Measurements from ENCODE around the gene DLEC1. TPM values are rescaled to one million over a fixed set of nuclear protein-coding genes. Genes with fewer than 3 reads are reported as not detected.

The DLEC1 gene
- total and polyA plus RNA-seq, 2 of the 4 experiments (the other 2 are of a cell fraction) = 0.03 TPM; not detected in 1

GRCh38 chr3:38046821-38047220 lies 7.8 kb downstream of the DLEC1 start:
- H2AFZ ChIP-seq (replicated peaks; ENCODE audit: low read length, poor library complexity) = no peak overlapping the region
- H3K9me1 ChIP-seq (ENCODE audit: insufficient read depth, low read length) = no peaks in the 10 kb centered on the region
- ATAC-seq (ENCODE audit: low read depth) (no peak), DNase-seq (no peak)
- H4K8ac ChIP-seq (ENCODE audit: low read depth in 2 of 2, low read length in 2 of 2) = no peak overlapping the region
- H3K18ac ChIP-seq (ENCODE audit: low read depth, low read length) = no peak overlapping the region
- H3K9me3 ChIP-seq (ENCODE audit: control insufficient read depth, insufficient read depth, low read length) = no peaks in the 10 kb centered on the region
- no peak overlapping the region for H3K14ac ChIP-seq (replicated peaks; ENCODE audit: low read depth, low read length)
- no peaks in the 10 kb centered on the region for H4K20me1 ChIP-seq (ENCODE audit: insufficient read depth, low read length)
- H3K36me3 ChIP-seq (ENCODE audit: control insufficient read depth, insufficient read depth, low read length) = no peaks in the 10 kb centered on the region
- no peak overlapping the region for H3K23ac ChIP-seq (ENCODE audit: low read depth, low read length)
- no peak overlapping the region for H2BK20ac ChIP-seq (ENCODE audit: low read depth, low read length)
- no CpG with 5 or more reads among the region's 2 CpGs for WGBS, 2 experiments (ENCODE audit: extremely low coverage in 2 of 2, insufficient read length in 1 of 2)
- peaks cover 13% of the 10 kb centered on the region for H3K27me3 ChIP-seq (ENCODE audit: control insufficient read depth, insufficient read depth, low read length)
- no peak overlapping the region for H2BK15ac ChIP-seq (ENCODE audit: low read depth, low read length)
- TF ChIP-seq RAD21 (IDR thresholded peaks at IDR 0.05; ENCODE audit: low read length) (no peak), RCOR1 (IDR thresholded peaks at IDR 0.05; ENCODE audit: insufficient replicate concordance, low read length) (no peak), FOS (IDR thresholded peaks at IDR 0.05; ENCODE audit: low read depth, low read length) (no peak), SMC3 (IDR thresholded peaks at IDR 0.05; ENCODE audit: low read depth, low read length) (no peak), ELK1 (IDR thresholded peaks at IDR 0.05; ENCODE audit: borderline replicate concordance, low read depth, low read length) (no peak), CEBPB (IDR thresholded peaks at IDR 0.05; ENCODE audit: low read depth, low read length) (no peak), NFE2L2 (IDR thresholded peaks at IDR 0.05; ENCODE audit: low read depth, low read length) (no peak), MXI1 (IDR thresholded peaks at IDR 0.05; ENCODE audit: borderline replicate concordance, low read depth, low read length) (no peak), POLR2A (IDR thresholded peaks at IDR 0.05; ENCODE audit: low read depth, low read length) (no peak), MAZ (IDR thresholded peaks at IDR 0.05; ENCODE audit: borderline replicate concordance, low read depth, low read length) (no peak), RFX5 (IDR thresholded peaks at IDR 0.05; ENCODE audit: low read depth, low read length) (no peak), MAFK (IDR thresholded peaks at IDR 0.05; ENCODE audit: low read depth, low read length) (no peak), CHD1 (IDR thresholded peaks at IDR 0.05; ENCODE audit: low read depth, low read length) (no peak)
- TF ChIP-seq, protein P1, sequence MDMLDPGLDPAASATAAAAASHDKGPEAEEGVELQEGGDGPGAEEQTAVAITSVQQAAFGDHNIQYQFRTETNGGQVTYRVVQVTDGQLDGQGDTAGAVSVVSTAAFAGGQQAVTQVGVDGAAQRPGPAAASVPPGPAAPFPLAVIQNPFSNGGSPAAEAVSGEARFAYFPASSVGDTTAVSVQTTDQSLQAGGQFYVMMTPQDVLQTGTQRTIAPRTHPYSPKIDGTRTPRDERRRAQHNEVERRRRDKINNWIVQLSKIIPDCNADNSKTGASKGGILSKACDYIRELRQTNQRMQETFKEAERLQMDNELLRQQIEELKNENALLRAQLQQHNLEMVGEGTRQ (IDR thresholded peaks at IDR 0.05; ENCODE audit: low read depth, low read length) = no peak
- TF ChIP-seq, protein P2, sequence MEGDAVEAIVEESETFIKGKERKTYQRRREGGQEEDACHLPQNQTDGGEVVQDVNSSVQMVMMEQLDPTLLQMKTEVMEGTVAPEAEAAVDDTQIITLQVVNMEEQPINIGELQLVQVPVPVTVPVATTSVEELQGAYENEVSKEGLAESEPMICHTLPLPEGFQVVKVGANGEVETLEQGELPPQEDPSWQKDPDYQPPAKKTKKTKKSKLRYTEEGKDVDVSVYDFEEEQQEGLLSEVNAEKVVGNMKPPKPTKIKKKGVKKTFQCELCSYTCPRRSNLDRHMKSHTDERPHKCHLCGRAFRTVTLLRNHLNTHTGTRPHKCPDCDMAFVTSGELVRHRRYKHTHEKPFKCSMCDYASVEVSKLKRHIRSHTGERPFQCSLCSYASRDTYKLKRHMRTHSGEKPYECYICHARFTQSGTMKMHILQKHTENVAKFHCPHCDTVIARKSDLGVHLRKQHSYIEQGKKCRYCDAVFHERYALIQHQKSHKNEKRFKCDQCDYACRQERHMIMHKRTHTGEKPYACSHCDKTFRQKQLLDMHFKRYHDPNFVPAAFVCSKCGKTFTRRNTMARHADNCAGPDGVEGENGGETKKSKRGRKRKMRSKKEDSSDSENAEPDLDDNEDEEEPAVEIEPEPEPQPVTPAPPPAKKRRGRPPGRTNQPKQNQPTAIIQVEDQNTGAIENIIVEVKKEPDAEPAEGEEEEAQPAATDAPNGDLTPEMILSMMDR (conservative IDR thresholded peaks at IDR 0.05; ENCODE audit: low read depth, low read length) = no peak
- dilution Hi-C loops (cut with HindIII; ENCODE audit: low sequenced_read_pairs, unreplicated experiment) (no loop called here), in situ Hi-C loops (cut with MboI; ENCODE audit: low sequenced_read_pairs) (no loop called here), intact Hi-C loops (cut with micrococcal nuclease) (no loop called here)
- no peaks in the 10 kb centered on the region for H3K4me1 ChIP-seq (ENCODE audit: control insufficient read depth, insufficient read depth, low read length)
- no peaks in the 10 kb centered on the region for H3K79me1 ChIP-seq (ENCODE audit: low read depth in 1 of 2, low read length in 2 of 2)
- H2BK120ac ChIP-seq (ENCODE audit: low read depth, low read length) = no peak overlapping the region
- no TSS peak for BruUV-seq (replicated peaks)
- ChIA-PET CTCF (no interaction called here), POLR2A (ENCODE audit: unreplicated experiment) (no interaction called here)
- no peak overlapping the region for H3K9ac ChIP-seq (ENCODE audit: low read depth, low read length)
- no peak overlapping the region for H2AK5ac ChIP-seq (ENCODE audit: low read depth, low read length)
- H3K27ac ChIP-seq (ENCODE audit: insufficient read depth, low read length) = no peak overlapping the region
- H3K4me3 ChIP-seq (ENCODE audit: insufficient read depth, low read depth, low read length) = no peak overlapping the region
- no peak overlapping the region for H3K4ac ChIP-seq (ENCODE audit: low read depth, low read length)
- H3K4me2 ChIP-seq (ENCODE audit: low read depth, low read length) = no peak overlapping the region
- H2AK9ac ChIP-seq (replicated peaks; ENCODE audit: low read depth, low read length, poor library complexity) = no peak overlapping the region
- H4K5ac ChIP-seq (ENCODE audit: low read depth, low read length) = no peak overlapping the region
- no peak overlapping the region for H4K91ac ChIP-seq (ENCODE audit: insufficient read depth, low read depth, low read length)
- H3K56ac ChIP-seq (ENCODE audit: extremely low read depth, insufficient read depth, low read length) = no peak overlapping the region
- H2BK5ac ChIP-seq (ENCODE audit: low read depth, low read length, poor library complexity, severe bottlenecking) = no peak overlapping the region
